HG02884 (cell line): ENCODE measurements around the gene RAB8A.
"Not testable (repeated sequence)": the region's sequence is repeated elsewhere in the genome, so short reads cannot be mapped to it uniquely, and the experiment has no call there.

ENCODE experiments used
- ATAC-seq: cut with Tn5 transposase; IDR thresholded peaks from one replicate; pipeline ENCODE4 v1.9.1; 2021; ENCODE audit warnings: mild to moderate bottlenecking, moderate library complexity; ENCODE audit not compliant: unreplicated experiment

RAB8A gene

GRCh38 chr19:16167055-16167454 lies 55.4 kb downstream of the RAB8A start:
- ATAC-seq: no peak

- ATAC-seq: no peak
These were observed 56.9 kb downstream of the RAB8A start for GRCh38 chr19:16168465-16169081.

- ATAC-seq: no peak
These were observed 58.4 kb downstream of the RAB8A start for GRCh38 chr19:16170134-16170533.

- ATAC-seq: no peak
These were observed 64.3 kb downstream of the RAB8A start for GRCh38 chr19:16175954-16176353.

DNA sequence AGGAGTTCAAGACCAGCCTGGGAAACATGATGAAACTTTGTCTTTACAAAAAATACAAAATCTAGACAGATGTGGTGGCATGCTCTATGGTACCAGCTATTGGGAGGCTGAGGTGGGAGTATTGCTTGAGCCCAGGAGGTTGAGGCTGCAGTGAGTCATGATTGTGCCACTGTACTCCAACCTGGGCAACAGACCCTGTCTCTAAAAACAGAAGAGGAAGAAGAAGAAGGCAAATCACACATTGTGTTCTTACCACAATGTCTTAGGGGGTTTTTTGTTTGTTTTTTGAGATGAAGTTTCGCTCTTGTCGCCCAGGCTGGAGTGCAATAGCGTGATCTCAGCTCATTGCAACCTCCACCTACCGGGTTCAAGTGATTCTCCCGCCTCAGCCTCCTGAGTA lies 67.2 kb downstream of the RAB8A start:
- not testable (repeated sequence) for ATAC-seq

GRCh38 chr19:16180611-16181010 lies 68.9 kb downstream of the RAB8A start:
- no peak for ATAC-seq
